PFSK-1 (cell line): ENCODE results near the gene WIZ. TPM values are rescaled to one million over a fixed set of nuclear protein-coding genes. Genes with fewer than 3 reads are reported as not detected.
A peak's percentile ranks its signal among the peaks of the same experiment; 100 is the strongest.

Experiments
- FOXP2 ChIP-seq: optimal IDR thresholded peaks from 2 replicates; pipeline ENCODE3; 2011; ENCODE audit warnings: borderline replicate concordance, control low read depth, inconsistent platforms; ENCODE audit not compliant: insufficient read depth; ENCODE audit errors: extremely low read length, extremely low read depth
- POLR2AphosphoS5 ChIP-seq: IDR thresholded peaks from 2 replicates; pipeline ENCODE4 v1.6.1; 2012; ENCODE audit warnings: low read depth, mild to moderate bottlenecking, control low read depth, low read length, moderate library complexity
- SIN3A ChIP-seq: IDR thresholded peaks from 2 replicates; pipeline ENCODE4 v1.6.1; 2012; ENCODE audit warnings: mild to moderate bottlenecking, low read length, moderate library complexity, borderline replicate concordance; ENCODE audit not compliant: insufficient read depth
- TAF1 ChIP-seq: IDR thresholded peaks from 2 replicates; pipeline ENCODE4 v1.6.1; 2012; ENCODE audit warnings: low read length, control low read depth, borderline replicate concordance; ENCODE audit not compliant: insufficient read depth
- polyA plus RNA-seq: library from polyadenylated mRNA; unstranded; fragments of >200 nt; gene quantifications from one replicate; pipeline ENCODE4 v1.2.1, GENCODE V29; 2012; ENCODE audit warnings: low read depth, missing spikeins; ENCODE audit not compliant: insufficient read length
- TF ChIP-seq, protein P1 (sequence below), 2 experiments: IDR thresholded peaks; 2 replicates each; pipeline versions ENCODE4 v1.6.1 to v1.8.0; 2011 to 2012; ENCODE audit warnings: low read depth in 2 of 2, low read length in 2 of 2, control low read depth in 1 of 2, inconsistent platforms in 1 of 2, mild to moderate bottlenecking in 1 of 2, moderate library complexity in 1 of 2; ENCODE audit not compliant: insufficient read depth in 1 of 2

WIZ gene, protein sequence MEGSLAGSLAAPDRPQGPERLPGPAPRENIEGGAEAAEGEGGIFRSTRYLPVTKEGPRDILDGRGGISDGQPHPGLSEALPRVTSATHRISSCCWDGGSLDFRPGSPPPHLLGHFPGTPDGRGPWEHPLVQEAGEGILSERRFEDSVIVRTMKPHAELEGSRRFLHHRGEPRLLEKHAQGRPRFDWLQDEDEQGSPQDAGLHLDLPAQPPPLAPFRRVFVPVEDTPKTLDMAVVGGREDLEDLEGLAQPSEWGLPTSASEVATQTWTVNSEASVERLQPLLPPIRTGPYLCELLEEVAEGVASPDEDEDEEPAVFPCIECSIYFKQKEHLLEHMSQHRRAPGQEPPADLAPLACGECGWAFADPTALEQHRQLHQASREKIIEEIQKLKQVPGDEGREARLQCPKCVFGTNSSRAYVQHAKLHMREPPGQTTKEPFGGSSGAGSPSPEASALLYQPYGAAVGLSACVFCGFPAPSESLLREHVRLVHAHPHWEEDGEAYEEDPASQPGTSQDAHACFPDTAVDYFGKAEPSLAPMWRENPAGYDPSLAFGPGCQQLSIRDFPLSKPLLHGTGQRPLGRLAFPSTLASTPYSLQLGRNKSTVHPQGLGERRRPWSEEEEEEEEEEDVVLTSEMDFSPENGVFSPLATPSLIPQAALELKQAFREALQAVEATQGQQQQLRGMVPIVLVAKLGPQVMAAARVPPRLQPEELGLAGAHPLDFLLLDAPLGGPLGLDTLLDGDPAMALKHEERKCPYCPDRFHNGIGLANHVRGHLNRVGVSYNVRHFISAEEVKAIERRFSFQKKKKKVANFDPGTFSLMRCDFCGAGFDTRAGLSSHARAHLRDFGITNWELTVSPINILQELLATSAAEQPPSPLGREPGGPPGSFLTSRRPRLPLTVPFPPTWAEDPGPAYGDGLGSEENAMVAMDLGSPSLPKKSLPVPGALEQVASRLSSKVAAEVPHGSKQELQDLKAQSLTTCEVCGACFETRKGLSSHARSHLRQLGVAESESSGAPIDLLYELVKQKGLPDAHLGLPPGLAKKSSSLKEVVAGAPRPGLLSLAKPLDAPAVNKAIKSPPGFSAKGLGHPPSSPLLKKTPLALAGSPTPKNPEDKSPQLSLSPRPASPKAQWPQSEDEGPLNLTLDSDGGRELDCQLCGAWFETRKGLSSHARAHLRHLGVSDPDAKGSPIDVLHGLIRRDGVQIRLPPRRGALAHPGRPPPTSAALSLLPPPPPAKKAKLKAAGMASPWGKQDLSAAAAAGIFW (N-terminal part only)
- 48.0 TPM for polyA plus RNA-seq

DNA sequence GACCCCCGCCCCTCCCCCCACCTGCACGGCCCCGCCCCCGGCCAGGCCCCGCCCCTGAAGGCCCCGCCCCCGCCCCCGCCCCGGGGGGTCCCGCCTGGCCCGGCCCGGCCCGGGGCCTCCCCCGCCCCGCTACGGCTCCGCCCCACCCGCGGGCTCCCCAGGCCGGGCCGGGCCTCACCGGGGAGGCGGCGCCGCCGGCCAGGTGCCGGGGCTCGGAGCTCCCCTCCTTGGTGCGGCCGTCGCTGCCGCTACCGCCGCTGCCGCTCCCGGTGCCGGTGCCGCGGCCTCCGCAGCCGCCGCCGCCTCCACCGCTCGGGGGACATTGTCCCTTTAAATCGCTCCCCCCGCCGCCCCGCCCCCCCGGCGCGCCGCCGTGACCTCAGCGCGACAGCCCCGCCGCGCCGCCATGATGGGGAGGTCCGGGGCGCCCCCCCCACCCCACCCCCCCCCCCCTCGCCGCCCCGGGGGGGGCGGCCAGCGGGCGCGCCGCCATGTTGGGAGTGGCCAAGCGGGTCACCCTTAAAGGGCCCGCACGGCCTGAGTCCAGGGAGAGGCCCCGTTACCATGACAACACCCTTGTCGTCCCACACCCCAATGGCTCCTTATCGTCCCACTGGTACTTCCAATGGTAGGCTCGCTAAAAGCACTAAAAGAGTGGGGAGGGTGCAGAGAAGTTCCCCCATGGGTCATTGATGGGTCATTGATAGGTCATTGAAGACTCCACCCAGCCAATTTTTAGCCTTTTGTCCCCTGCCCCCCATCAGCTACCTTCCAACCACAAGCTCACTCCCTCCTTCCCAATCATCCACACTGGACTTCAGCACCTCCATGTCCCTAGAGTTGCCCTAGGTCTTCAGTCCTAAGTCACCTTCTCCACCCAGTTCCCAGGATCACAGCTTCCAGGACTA lies at the start of gene WIZ:
TSS of gene WIZ (minus strand) at position 337 of the 908 bp plus-strand sequence. CDS start 1,649 bp downstream, outside the sequence.
- TF ChIP-seq SIN3A, result no peak
- TF ChIP-seq POLR2AphosphoS5, result no peak
- peak; percentile 2 for TF ChIP-seq FOXP2

DNA sequence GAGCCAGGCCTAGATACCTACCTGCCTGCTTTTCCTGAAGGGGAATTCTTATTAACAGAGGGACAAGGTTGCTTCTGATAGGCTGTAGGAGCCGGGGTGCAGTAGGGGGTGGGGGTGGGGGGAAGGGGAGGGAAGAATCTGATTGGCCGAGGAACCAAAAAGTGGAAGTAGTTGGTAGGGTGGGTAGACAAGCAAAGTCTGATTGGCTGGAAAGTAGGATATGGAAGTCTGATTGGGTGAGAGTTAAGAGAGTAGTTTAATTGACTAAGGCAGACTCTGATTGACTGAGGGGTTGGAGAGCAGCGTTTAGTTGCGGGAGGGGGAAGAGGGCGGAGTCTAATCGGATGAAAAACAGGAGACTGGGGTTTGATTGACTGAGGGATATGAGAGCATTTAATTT lies 49.2 kb upstream of the WIZ start:
- TF ChIP-seq SIN3A, result no peak
- TF ChIP-seq, protein P1, sequence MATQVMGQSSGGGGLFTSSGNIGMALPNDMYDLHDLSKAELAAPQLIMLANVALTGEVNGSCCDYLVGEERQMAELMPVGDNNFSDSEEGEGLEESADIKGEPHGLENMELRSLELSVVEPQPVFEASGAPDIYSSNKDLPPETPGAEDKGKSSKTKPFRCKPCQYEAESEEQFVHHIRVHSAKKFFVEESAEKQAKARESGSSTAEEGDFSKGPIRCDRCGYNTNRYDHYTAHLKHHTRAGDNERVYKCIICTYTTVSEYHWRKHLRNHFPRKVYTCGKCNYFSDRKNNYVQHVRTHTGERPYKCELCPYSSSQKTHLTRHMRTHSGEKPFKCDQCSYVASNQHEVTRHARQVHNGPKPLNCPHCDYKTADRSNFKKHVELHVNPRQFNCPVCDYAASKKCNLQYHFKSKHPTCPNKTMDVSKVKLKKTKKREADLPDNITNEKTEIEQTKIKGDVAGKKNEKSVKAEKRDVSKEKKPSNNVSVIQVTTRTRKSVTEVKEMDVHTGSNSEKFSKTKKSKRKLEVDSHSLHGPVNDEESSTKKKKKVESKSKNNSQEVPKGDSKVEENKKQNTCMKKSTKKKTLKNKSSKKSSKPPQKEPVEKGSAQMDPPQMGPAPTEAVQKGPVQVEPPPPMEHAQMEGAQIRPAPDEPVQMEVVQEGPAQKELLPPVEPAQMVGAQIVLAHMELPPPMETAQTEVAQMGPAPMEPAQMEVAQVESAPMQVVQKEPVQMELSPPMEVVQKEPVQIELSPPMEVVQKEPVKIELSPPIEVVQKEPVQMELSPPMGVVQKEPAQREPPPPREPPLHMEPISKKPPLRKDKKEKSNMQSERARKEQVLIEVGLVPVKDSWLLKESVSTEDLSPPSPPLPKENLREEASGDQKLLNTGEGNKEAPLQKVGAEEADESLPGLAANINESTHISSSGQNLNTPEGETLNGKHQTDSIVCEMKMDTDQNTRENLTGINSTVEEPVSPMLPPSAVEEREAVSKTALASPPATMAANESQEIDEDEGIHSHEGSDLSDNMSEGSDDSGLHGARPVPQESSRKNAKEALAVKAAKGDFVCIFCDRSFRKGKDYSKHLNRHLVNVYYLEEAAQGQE (IDR thresholded peaks at IDR 0.05; ENCODE audit: insufficient read depth in 1 of 2, low read depth in 2 of 2, low read length in 2 of 2), result no peak
- no peak for TF ChIP-seq FOXP2
- TF ChIP-seq POLR2AphosphoS5, result no peak
- TF ChIP-seq TAF1, result no peak

DNA sequence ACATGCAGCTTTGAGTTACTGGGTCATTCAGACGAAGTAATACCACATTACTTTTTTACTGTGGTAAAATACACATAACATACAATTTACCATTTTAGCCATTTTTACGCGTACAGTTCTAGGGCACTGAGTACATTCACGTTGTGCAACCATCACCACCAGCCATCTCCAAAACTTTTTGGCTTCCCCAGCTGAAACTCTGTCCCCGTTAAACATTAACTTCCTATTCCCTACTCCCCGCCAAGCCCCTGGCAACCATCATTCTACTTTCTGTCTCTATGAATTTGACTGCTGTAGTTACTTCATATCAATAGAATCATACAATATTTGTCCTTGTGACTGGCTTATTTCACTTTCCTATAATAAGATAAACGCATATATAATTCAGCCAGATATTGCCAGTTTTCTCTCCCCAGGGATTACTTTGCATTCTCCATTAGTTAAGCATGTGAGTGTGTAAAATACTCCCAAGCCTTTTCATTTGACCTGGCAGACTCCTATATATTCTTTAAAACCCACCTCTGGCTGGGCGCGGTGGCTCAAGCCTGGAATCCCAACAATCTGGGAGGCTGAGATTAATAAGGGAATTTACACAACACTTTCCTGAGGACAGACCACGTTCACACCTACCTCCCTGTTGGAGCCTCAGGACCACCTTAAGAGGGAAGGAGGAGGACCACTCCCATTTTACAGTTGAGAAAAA lies 48.6 kb upstream of the WIZ start:
- TF ChIP-seq POLR2AphosphoS5 (no peak), SIN3A (no peak), FOXP2 (no peak), TAF1 (no peak)
- TF ChIP-seq, protein P1 (IDR thresholded peaks at IDR 0.05; ENCODE audit: insufficient read depth in 1 of 2, low read depth in 2 of 2, low read length in 2 of 2), result no peak

DNA sequence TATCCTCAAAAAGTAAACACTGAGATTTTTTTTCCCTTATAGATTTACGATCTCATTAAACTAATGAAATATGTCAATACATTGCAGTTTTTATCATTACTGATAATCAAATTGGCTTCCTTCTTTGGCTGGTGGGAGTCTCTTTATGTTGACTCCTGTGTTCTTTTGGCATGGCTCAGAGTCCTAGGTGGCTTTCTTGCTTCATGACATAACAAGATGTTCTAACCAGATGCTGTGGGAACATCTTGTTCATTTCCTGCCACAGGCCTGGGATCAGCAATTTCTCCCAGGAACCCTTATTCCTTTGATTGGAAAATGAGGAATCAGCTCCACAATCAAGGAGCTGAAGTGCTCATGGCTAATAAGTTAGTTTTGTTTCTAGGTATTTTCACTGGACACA lies 45.4 kb upstream of the WIZ start:
- TF ChIP-seq FOXP2 (no peak), SIN3A (no peak)
- TF ChIP-seq, protein P1 (IDR thresholded peaks at IDR 0.05; ENCODE audit: insufficient read depth in 1 of 2, low read depth in 2 of 2, low read length in 2 of 2), result no peak
